ENCODE results near the gene DLL1. TPM values are rescaled to one million over a fixed set of nuclear protein-coding genes. Genes with fewer than 3 reads are reported as not detected.

The DLL1 gene
- total and polyA plus RNA-seq, 2 donors from 2014 or later = 4.5 to 11.9 TPM

- TF ChIP-seq, protein P1, sequence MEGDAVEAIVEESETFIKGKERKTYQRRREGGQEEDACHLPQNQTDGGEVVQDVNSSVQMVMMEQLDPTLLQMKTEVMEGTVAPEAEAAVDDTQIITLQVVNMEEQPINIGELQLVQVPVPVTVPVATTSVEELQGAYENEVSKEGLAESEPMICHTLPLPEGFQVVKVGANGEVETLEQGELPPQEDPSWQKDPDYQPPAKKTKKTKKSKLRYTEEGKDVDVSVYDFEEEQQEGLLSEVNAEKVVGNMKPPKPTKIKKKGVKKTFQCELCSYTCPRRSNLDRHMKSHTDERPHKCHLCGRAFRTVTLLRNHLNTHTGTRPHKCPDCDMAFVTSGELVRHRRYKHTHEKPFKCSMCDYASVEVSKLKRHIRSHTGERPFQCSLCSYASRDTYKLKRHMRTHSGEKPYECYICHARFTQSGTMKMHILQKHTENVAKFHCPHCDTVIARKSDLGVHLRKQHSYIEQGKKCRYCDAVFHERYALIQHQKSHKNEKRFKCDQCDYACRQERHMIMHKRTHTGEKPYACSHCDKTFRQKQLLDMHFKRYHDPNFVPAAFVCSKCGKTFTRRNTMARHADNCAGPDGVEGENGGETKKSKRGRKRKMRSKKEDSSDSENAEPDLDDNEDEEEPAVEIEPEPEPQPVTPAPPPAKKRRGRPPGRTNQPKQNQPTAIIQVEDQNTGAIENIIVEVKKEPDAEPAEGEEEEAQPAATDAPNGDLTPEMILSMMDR (IDR thresholded peaks at IDR 0.05; ENCODE audit: borderline replicate concordance, extremely low read depth, insufficient read depth) = no peak
- Histone ChIP-seq H3K27ac (ENCODE audit: low read depth in 2 of 2, low read length in 2 of 2) (no peak overlapping the region), H3K4me3 (ENCODE audit: low read length in 3 of 3) (no peak overlapping the region), H3K9ac (ENCODE audit: low read length in 3 of 3) (no peak overlapping the region), H3K36me3 (ENCODE audit: control insufficient read depth in 2 of 3, insufficient read depth in 3 of 3, low read length in 3 of 3) (no peaks in the 10 kb centered on the region), H3K27me3 (ENCODE audit: control insufficient read depth, insufficient read depth, low read length) (no peaks in the 10 kb centered on the region), H3K9me3 (ENCODE audit: control insufficient read depth in 2 of 3, insufficient read depth in 1 of 3, low read length in 3 of 3) (no peaks in the 10 kb centered on the region), H3K4me1 (ENCODE audit: control insufficient read depth in 2 of 3, insufficient read depth in 2 of 3, low read depth in 1 of 3, low read length in 3 of 3) (no peaks in the 10 kb centered on the region)
- intact Hi-C loops (cut with DNase I) = no loop called here
- FAIRE-seq (no peak), DNase-seq (no peak)
These were observed 35.3 kb downstream of the DLL1 start for GRCh38 chr6:170255426-170256125.

GRCh38 chr6:170254315-170255213 lies 36.3 kb downstream of the DLL1 start:
- TF ChIP-seq, protein P1 (IDR thresholded peaks at IDR 0.05; ENCODE audit: borderline replicate concordance, extremely low read depth, insufficient read depth) = no peak
- Histone ChIP-seq H3K9me3 (ENCODE audit: control insufficient read depth in 2 of 3, insufficient read depth in 1 of 3, low read length in 3 of 3) (no peaks in the 10 kb centered on the region), H3K36me3 (ENCODE audit: control insufficient read depth in 2 of 3, insufficient read depth in 3 of 3, low read length in 3 of 3) (no peaks in the 10 kb centered on the region), H3K27ac (ENCODE audit: low read depth in 2 of 2, low read length in 2 of 2) (no peak overlapping the region), H3K4me1 (ENCODE audit: control insufficient read depth in 2 of 3, insufficient read depth in 2 of 3, low read depth in 1 of 3, low read length in 3 of 3) (no peaks in the 10 kb centered on the region), H3K4me3 (ENCODE audit: low read length in 3 of 3) (no peak overlapping the region), H3K9ac (ENCODE audit: low read length in 3 of 3) (no peak overlapping the region), H3K27me3 (ENCODE audit: control insufficient read depth, insufficient read depth, low read length) (no peaks in the 10 kb centered on the region)
- FAIRE-seq (no peak), DNase-seq (no peak)
- intact Hi-C loops (cut with DNase I) = no loop called here

DNA sequence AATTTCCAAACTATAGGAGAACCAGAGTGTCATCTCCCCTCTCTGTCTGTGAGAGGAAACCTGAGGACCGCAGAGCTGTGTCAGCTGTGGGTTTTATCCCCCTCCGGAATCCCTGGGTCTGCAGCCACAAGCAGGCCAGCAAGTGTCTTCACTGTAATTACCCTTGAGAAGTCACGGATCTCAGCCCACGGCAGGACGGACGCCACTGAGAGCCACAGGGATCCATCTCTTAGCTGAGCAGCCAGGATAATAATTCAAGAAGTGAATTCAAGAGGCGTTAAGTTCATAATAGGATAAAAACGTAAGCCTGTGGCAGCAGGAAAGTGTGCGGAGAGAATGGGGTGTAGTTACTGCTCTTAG lies 37.0 kb downstream of the DLL1 start:
- Histone ChIP-seq H3K4me1 (ENCODE audit: control insufficient read depth in 2 of 3, insufficient read depth in 2 of 3, low read depth in 1 of 3, low read length in 3 of 3) (no peaks in the 10 kb centered on the region), H3K9ac (ENCODE audit: low read length in 3 of 3) (no peak overlapping the region), H3K9me3 (ENCODE audit: control insufficient read depth in 2 of 3, insufficient read depth in 1 of 3, low read length in 3 of 3) (no peaks in the 10 kb centered on the region), H3K27me3 (ENCODE audit: control insufficient read depth, insufficient read depth, low read length) (no peaks in the 10 kb centered on the region), H3K4me3 (ENCODE audit: low read length in 3 of 3) (no peak overlapping the region), H3K27ac (ENCODE audit: low read depth in 2 of 2, low read length in 2 of 2) (no peak overlapping the region), H3K36me3 (ENCODE audit: control insufficient read depth in 2 of 3, insufficient read depth in 3 of 3, low read length in 3 of 3) (no peaks in the 10 kb centered on the region)
- TF ChIP-seq, protein P1 (IDR thresholded peaks at IDR 0.05; ENCODE audit: borderline replicate concordance, extremely low read depth, insufficient read depth) = no peak
- FAIRE-seq (no peak), DNase-seq (no peak)
- intact Hi-C loops (cut with DNase I) = no loop called here
